Measurements from ENCODE around the gene SYNGR2.

Gene SYNGR2

GRCh38 chr17:78128551-78129350 lies 39.6 kb upstream of the SYNGR2 start, which contains the start of gene TMC6 (continued):
- TF ChIP-seq ZNF274 (IDR thresholded peaks at IDR 0.05; ENCODE audit: low read length) (no peak), ZNF274 (tag by site-specific recombination; IDR thresholded peaks at IDR 0.05; ENCODE audit: borderline replicate concordance) (no peak), ZNF10 (tag by site-specific recombination; IDR thresholded peaks at IDR 0.05) (no peak), ZNF48 (tag by site-specific recombination; IDR thresholded peaks at IDR 0.05) (no peak), ZBTB1 (tag by site-specific recombination; IDR thresholded peaks at IDR 0.05) (no peak), ZNF747 (tag by site-specific recombination; IDR thresholded peaks at IDR 0.05) (no peak), ZNF571 (tag by site-specific recombination; IDR thresholded peaks at IDR 0.05) (no peak), ZNF391 (tag by site-specific recombination; IDR thresholded peaks at IDR 0.05; ENCODE audit: borderline replicate concordance, low read depth) (no peak), ZNF223 (tag by site-specific recombination; IDR thresholded peaks at IDR 0.05) (no peak), SP3 (tag by site-specific recombination; IDR thresholded peaks at IDR 0.05) (peak; percentile 63; the same call in 1 of the 2 replicates), SCRT1 (tag by site-specific recombination; IDR thresholded peaks at IDR 0.05; ENCODE audit: borderline replicate concordance) (no peak), BCL11B (tag by site-specific recombination; IDR thresholded peaks at IDR 0.05; ENCODE audit: low read depth) (no peak), ZSCAN16 (tag by site-specific recombination; IDR thresholded peaks at IDR 0.05) (no peak), ZNF19 (tag by site-specific recombination; IDR thresholded peaks at IDR 0.05; ENCODE audit: low read depth) (no peak), ZBTB10 (tag by site-specific recombination; IDR thresholded peaks at IDR 0.05) (0 out of 2 replicates have a peak, but pooled peaks have one; percentile 42), TRIM28 (IDR thresholded peaks at IDR 0.05; ENCODE audit: borderline replicate concordance, low read length) (no peak), ZNF488 (tag by site-specific recombination; IDR thresholded peaks at IDR 0.05) (no peak), ZNF202 (tag by site-specific recombination; IDR thresholded peaks at IDR 0.05; ENCODE audit: borderline replicate concordance) (no peak), ZNF777 (tag by site-specific recombination; IDR thresholded peaks at IDR 0.05; ENCODE audit: borderline replicate concordance) (no peak), ZNF366 (tag by site-specific recombination; conservative IDR thresholded peaks at IDR 0.05) (peak; percentile 70), ZNF221 (tag by site-specific recombination; IDR thresholded peaks at IDR 0.05; ENCODE audit: borderline replicate concordance) (no peak), ZNF26 (tag by site-specific recombination; IDR thresholded peaks at IDR 0.05) (no peak), SP2 (tag by site-specific recombination; IDR thresholded peaks at IDR 0.05) (no peak; the same call in none of the 2 replicates), ZNF776 (tag by site-specific recombination; IDR thresholded peaks at IDR 0.05; ENCODE audit: borderline replicate concordance) (no peak), ZNF2 (tag by site-specific recombination; IDR thresholded peaks at IDR 0.05) (no peak), ZNF398 (tag by site-specific recombination; IDR thresholded peaks at IDR 0.05) (peak; percentile 89), ZNF266 (tag by site-specific recombination; IDR thresholded peaks at IDR 0.05; ENCODE audit: low read depth) (no peak), ZSCAN4 (tag by site-specific recombination; IDR thresholded peaks at IDR 0.05) (no peak), ZNF18 (tag by site-specific recombination; IDR thresholded peaks at IDR 0.05) (no peak)

Data from HEK293 (cell line).